ENCODE measurements around the gene BCAS1.

DNA sequence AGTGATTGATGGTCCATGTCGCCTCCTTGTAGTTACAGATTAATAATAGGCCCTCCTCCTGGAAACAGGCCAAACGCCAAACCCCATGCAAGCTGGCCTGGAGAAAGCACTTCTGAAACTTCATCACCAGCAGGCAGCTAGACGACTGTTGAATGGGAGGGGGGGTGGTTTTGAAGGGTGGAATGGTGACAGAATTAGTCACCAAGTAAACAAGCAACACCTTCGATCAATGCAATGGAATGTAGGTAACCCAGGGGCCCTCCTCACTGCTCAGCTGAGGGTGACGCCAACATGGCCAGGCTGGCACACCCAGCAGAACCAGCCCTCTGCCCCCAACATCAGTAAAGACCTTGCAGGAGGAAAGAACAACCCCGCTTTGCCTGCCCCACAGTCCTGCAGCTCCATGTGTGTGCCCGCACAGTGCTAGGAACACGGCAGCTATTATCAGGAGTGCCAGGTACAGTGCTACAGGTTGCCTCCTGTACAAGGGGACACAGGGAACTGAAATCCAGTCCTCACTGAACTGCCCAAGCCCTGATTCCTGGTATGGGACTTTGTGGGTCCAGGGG is 2.7 kb downstream of the BCAS1 start:
- no peak for TF ChIP-seq SUZ12 (IDR thresholded peaks at IDR 0.05; ENCODE audit: extremely low read depth, insufficient read depth, insufficient read length)
- no peak for TF ChIP-seq ZNF274 (IDR thresholded peaks at IDR 0.05; ENCODE audit: low read depth, low read length)

Measured in NT2/D1 (cell line).